Panc1 (cell line): ENCODE measurements around the gene NEK7. TPM values are rescaled to one million over a fixed set of nuclear protein-coding genes. Genes with fewer than 3 reads are reported as not detected.

Experiments used
- ATAC-seq: fragments of 200-7000 bp; cut with Tn5 transposase; 2 replicates; pipeline ENCODE4 v1.9.1; 2020; ENCODE audit warnings: mild to moderate bottlenecking, moderate library complexity
- BruUV-seq: library from RNA; stranded (reverse); fragments of 400-500 nt; replicated peaks from 2 replicates; lab custom pipeline; 2021; lab: Mats Ljungman, UMichigan
- CTCF ChIA-PET: fragments of 300-600 bp; sonication (Branson Sonifier 250); formaldehyde crosslinking; loops from one replicate; lab custom pipeline; 2022; ENCODE audit warnings: antibody characterized with exemption; lab: Charles Lee
- POLR2A ChIA-PET: fragments of 300-600 bp; sonication (Branson Sonifier 250); formaldehyde crosslinking; loops from one replicate; lab custom pipeline; 2022; ENCODE audit warnings: antibody characterized with exemption; lab: Charles Lee
- DNase-seq: peaks from one replicate; pipeline ENCODE4 v3.0.0-alpha.2; 2010; ENCODE audit warnings: low read depth, low spot score
- H3K27ac ChIP-seq: 2 replicates; pipeline ENCODE4 v1.5.1; 2011; ENCODE audit warnings: mild to moderate bottlenecking, low read length, inconsistent platforms
- H3K27me3 ChIP-seq: fragments of 200-500 bp; sonication (Bioruptor generic); 2 replicates; pipeline ENCODE4 v1.6.0; 2014; ENCODE audit warnings: low read length, inconsistent platforms; ENCODE audit not compliant: control insufficient read depth, insufficient read depth
- H3K36me3 ChIP-seq: fragments of 200-500 bp; sonication (Bioruptor generic); 2 replicates; pipeline ENCODE4 v1.5.1; 2014; ENCODE audit warnings: inconsistent platforms, mild to moderate bottlenecking, low read length, moderate library complexity; ENCODE audit not compliant: control insufficient read depth, insufficient read depth
- H3K4me1 ChIP-seq: 2 replicates; pipeline ENCODE4 v1.5.1; 2011; ENCODE audit warnings: inconsistent platforms, mild to moderate bottlenecking, low read length, moderate library complexity; ENCODE audit not compliant: control insufficient read depth, insufficient read depth
- H3K4me3 ChIP-seq, 2 experiments: 2 replicates each; pipeline ENCODE4 v1.5.1; 2011 to 2012; ENCODE audit warnings: low read depth in 2 of 2, low read length in 2 of 2, mild to moderate bottlenecking in 2 of 2, inconsistent platforms in 1 of 2, moderate library complexity in 1 of 2
- H3K9me3 ChIP-seq: fragments of 200-500 bp; sonication (Bioruptor generic); 2 replicates; pipeline ENCODE4 v1.5.1; 2014; ENCODE audit warnings: low read depth, mild to moderate bottlenecking, inconsistent platforms, low read length, moderate library complexity; ENCODE audit not compliant: control insufficient read depth, insufficient read depth
- POLR2AphosphoS5 ChIP-seq: IDR thresholded peaks from 2 replicates; pipeline ENCODE4 v1.6.1; 2012; ENCODE audit warnings: mild to moderate bottlenecking, low read depth, low read length, moderate library complexity
- SIN3A ChIP-seq: IDR thresholded peaks from 2 replicates; pipeline ENCODE4 v1.6.1; 2012; ENCODE audit warnings: low read depth, mild to moderate bottlenecking, low read length, moderate library complexity, borderline replicate concordance; ENCODE audit not compliant: insufficient read depth
- TCF7L2 ChIP-seq: IDR thresholded peaks from 2 replicates; pipeline ENCODE4 v1.6.1; 2011; ENCODE audit warnings: mild to moderate bottlenecking, low read depth, low read length, inconsistent platforms
- in situ Hi-C: cut with HindIII; loops from 2 replicates; pipeline ENCODE4 v1.10.0; 2016; ENCODE audit warnings: low sequenced_read_pairs, low pct_unique_long_range_greater_than_20kb
- intact Hi-C: fragments of 100-400 bp; cut with micrococcal nuclease; formaldehyde crosslinking; loops from one replicate; pipeline ENCODE4 v1.10.0; 2022; ENCODE audit not compliant: unreplicated experiment
- total RNA-seq: library from RNA; stranded (reverse); gene quantifications from one replicate; pipeline ENCODE4 v1.2.1, GENCODE V29; 2021; ENCODE audit not compliant: unreplicated experiment
- TF ChIP-seq, protein P1 (sequence below): fragments of 450-650 bp; IDR thresholded peaks from 2 replicates; pipeline ENCODE4 v1.5.1; 2017; ENCODE audit warnings: mild to moderate bottlenecking
- TF ChIP-seq, protein P2 (sequence below), 2 experiments: IDR thresholded peaks; 2 replicates each; pipeline ENCODE4 v1.6.1; 2011 to 2012; ENCODE audit warnings: low read depth in 2 of 2, control low read depth in 1 of 2, low read length in 1 of 2, mild to moderate bottlenecking in 1 of 2, moderate library complexity in 1 of 2; ENCODE audit not compliant: insufficient read depth in 1 of 2

The NEK7 gene
- total RNA-seq, 1 experiment from 2014 or later, result 53.0 TPM

DNA sequence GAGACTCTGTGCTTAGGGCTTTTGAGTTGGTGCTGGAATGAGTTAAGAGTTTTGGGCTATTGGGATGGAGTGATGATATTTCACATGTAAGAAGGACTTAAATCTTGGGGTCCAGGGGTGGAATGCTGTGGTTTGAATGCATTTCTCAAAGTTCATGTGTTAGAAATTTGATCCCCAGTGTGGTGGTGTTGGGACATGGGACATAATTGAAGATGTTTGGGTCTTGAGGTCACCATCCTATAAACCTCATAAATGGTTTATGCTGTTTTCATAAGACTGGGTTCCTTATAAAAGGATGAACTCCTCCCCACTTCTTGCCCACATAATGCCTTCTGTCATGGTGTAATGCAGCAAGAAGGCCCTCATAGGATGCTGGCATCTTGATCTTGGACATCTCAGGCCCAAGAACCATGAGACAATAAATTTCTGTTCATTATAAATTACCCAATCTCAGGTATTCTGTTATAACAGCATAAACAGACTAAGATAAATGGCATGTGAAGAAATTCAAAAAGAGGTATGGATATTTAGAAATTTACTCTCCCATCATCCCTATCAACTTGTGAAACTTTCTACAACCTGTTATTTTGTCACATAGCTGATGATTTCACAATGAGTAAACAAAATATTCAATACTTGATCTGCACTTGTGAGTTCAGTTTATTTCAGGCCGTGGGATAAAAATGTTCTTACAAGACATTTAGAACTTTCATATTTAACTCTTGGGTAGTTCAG, 48.0 kb upstream of the NEK7 start:
- H3K27ac ChIP-seq, result no peak overlapping the region
- no peaks in the 10 kb centered on the region for H3K36me3 ChIP-seq
- POLR2A ChIA-PET, result no interaction called here
- TF ChIP-seq, protein P1, sequence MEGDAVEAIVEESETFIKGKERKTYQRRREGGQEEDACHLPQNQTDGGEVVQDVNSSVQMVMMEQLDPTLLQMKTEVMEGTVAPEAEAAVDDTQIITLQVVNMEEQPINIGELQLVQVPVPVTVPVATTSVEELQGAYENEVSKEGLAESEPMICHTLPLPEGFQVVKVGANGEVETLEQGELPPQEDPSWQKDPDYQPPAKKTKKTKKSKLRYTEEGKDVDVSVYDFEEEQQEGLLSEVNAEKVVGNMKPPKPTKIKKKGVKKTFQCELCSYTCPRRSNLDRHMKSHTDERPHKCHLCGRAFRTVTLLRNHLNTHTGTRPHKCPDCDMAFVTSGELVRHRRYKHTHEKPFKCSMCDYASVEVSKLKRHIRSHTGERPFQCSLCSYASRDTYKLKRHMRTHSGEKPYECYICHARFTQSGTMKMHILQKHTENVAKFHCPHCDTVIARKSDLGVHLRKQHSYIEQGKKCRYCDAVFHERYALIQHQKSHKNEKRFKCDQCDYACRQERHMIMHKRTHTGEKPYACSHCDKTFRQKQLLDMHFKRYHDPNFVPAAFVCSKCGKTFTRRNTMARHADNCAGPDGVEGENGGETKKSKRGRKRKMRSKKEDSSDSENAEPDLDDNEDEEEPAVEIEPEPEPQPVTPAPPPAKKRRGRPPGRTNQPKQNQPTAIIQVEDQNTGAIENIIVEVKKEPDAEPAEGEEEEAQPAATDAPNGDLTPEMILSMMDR, result no peak
- TF ChIP-seq SIN3A, result no peak
- no peak for TF ChIP-seq POLR2AphosphoS5
- TF ChIP-seq, protein P2, sequence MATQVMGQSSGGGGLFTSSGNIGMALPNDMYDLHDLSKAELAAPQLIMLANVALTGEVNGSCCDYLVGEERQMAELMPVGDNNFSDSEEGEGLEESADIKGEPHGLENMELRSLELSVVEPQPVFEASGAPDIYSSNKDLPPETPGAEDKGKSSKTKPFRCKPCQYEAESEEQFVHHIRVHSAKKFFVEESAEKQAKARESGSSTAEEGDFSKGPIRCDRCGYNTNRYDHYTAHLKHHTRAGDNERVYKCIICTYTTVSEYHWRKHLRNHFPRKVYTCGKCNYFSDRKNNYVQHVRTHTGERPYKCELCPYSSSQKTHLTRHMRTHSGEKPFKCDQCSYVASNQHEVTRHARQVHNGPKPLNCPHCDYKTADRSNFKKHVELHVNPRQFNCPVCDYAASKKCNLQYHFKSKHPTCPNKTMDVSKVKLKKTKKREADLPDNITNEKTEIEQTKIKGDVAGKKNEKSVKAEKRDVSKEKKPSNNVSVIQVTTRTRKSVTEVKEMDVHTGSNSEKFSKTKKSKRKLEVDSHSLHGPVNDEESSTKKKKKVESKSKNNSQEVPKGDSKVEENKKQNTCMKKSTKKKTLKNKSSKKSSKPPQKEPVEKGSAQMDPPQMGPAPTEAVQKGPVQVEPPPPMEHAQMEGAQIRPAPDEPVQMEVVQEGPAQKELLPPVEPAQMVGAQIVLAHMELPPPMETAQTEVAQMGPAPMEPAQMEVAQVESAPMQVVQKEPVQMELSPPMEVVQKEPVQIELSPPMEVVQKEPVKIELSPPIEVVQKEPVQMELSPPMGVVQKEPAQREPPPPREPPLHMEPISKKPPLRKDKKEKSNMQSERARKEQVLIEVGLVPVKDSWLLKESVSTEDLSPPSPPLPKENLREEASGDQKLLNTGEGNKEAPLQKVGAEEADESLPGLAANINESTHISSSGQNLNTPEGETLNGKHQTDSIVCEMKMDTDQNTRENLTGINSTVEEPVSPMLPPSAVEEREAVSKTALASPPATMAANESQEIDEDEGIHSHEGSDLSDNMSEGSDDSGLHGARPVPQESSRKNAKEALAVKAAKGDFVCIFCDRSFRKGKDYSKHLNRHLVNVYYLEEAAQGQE (IDR thresholded peaks at IDR 0.05; ENCODE audit: insufficient read depth in 1 of 2, low read depth in 2 of 2, low read length in 1 of 2), result no peak
- TF ChIP-seq TCF7L2, result no peak
- BruUV-seq, result no TSS peak
- intact Hi-C loops, result no loop called here
- no peaks in the 10 kb centered on the region for H3K9me3 ChIP-seq
- DNase-seq (no peak), ATAC-seq (no peak)
- no peaks in the 10 kb centered on the region for H3K4me1 ChIP-seq
- H3K4me3 ChIP-seq, result no peak overlapping the region
- H3K27me3 ChIP-seq, result no peaks in the 10 kb centered on the region
- in situ Hi-C loops, result no loop called here
- CTCF ChIA-PET, result no interaction called here

DNA sequence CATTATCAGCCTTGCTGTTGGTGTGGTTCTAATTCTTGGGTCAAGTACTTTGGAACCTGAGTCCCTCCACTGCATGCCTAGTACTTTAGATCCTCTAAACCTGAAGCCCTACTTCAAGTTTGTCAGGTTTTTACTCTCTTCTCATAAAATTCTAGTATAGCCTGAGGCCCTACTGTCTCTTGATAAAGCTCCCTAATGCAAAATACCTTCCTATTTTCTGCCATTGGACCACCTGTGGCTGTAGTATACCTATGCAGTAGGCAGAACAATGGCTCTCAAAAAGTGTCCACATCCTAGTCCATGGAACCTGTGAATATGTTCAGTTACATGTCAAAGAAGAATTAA, 47.5 kb upstream of the NEK7 start:
- Histone ChIP-seq H3K4me1 (no peaks in the 10 kb centered on the region), H3K9me3 (no peaks in the 10 kb centered on the region), H3K4me3 (no peak overlapping the region), H3K27me3 (no peaks in the 10 kb centered on the region), H3K36me3 (no peaks in the 10 kb centered on the region), H3K27ac (no peak overlapping the region)
- POLR2A ChIA-PET, result no interaction called here
- intact Hi-C loops, result no loop called here
- CTCF ChIA-PET, result no interaction called here
- in situ Hi-C loops, result no loop called here
- no TSS peak for BruUV-seq
- TF ChIP-seq POLR2AphosphoS5 (no peak), SIN3A (no peak), TCF7L2 (no peak)
- TF ChIP-seq, protein P2 (IDR thresholded peaks at IDR 0.05; ENCODE audit: insufficient read depth in 1 of 2, low read depth in 2 of 2, low read length in 1 of 2), result no peak
- TF ChIP-seq, protein P1, result no peak
- ATAC-seq (no peak), DNase-seq (no peak)
